ENCODE data around the gene IFNA8. TPM values are rescaled to one million over a fixed set of nuclear protein-coding genes. Genes with fewer than 3 reads are reported as not detected.

Gene IFNA8
- polyA plus RNA-seq, 1 donor (not counting 4 experiments of a cell fraction or from before 2014, with no cell fraction given) = not detected

DNA sequence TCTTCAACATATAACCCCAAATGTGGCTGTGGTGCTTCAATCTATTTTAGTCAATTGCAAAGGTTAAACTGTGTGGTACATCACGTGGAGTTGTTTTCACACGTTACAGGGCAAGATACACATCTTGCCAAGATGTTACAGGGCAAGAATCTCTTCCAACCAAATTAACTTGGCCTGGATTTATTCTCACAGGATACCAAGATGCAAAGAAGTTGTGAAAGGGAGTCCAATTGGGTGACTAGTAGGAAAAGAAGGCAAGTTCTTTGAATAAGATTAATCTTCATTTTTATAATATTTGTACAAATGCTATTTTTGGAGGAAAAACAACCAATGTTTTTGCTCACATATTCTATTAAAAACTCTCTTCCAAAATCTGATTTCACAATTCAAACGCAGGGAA is 4.8 kb upstream of the IFNA8 start:
- Histone ChIP-seq H3K27ac (ENCODE audit: control insufficient read depth, insufficient read depth, low read length) (no peak overlapping the region), H3K4me1 (ENCODE audit: control insufficient read depth, extremely low read depth, insufficient read depth, low read length) (no peaks in the 10 kb centered on the region), H3K9me3 (ENCODE audit: control insufficient read depth, low read depth, low read length) (no peaks in the 10 kb centered on the region), H3K4me3 (ENCODE audit: control insufficient read depth in 2 of 3, extremely low read depth in 1 of 3, insufficient read depth in 2 of 3, low read depth in 1 of 3, low read length in 3 of 3) (no peak overlapping the region), H3K27me3 (ENCODE audit: control insufficient read depth, extremely low read depth, insufficient read depth, low read length) (peaks cover 31% of the 10 kb centered on the region), H4K20me1 (ENCODE audit: control insufficient read depth, extremely low read depth, insufficient read depth, low read length) (no peaks in the 10 kb centered on the region), H3K79me2 (ENCODE audit: control insufficient read depth, insufficient read depth, low read length) (no peaks in the 10 kb centered on the region), H3K9ac (ENCODE audit: control insufficient read depth, extremely low read depth, insufficient read depth, low read length) (no peak overlapping the region), H3K9me1 (ENCODE audit: control insufficient read depth, extremely low read depth, insufficient read depth, low read length) (no peaks in the 10 kb centered on the region), H3K4me2 (ENCODE audit: control insufficient read depth, extremely low read depth, insufficient read depth, low read depth, low read length) (no peak overlapping the region), H2AFZ (ENCODE audit: control insufficient read depth, low read length) (no peak overlapping the region), H3K36me3 (ENCODE audit: control insufficient read depth in 2 of 2, extremely low read depth in 1 of 2, insufficient read depth in 2 of 2, low read length in 2 of 2) (no peaks in the 10 kb centered on the region)
- TF ChIP-seq EZH2 (IDR thresholded peaks at IDR 0.05; ENCODE audit: low read length) = no peak
- TF ChIP-seq, protein P1, sequence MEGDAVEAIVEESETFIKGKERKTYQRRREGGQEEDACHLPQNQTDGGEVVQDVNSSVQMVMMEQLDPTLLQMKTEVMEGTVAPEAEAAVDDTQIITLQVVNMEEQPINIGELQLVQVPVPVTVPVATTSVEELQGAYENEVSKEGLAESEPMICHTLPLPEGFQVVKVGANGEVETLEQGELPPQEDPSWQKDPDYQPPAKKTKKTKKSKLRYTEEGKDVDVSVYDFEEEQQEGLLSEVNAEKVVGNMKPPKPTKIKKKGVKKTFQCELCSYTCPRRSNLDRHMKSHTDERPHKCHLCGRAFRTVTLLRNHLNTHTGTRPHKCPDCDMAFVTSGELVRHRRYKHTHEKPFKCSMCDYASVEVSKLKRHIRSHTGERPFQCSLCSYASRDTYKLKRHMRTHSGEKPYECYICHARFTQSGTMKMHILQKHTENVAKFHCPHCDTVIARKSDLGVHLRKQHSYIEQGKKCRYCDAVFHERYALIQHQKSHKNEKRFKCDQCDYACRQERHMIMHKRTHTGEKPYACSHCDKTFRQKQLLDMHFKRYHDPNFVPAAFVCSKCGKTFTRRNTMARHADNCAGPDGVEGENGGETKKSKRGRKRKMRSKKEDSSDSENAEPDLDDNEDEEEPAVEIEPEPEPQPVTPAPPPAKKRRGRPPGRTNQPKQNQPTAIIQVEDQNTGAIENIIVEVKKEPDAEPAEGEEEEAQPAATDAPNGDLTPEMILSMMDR (optimal IDR thresholded peaks at IDR 0.05 in 1 of 3, IDR thresholded peaks at IDR 0.05 in 1 of 3, conservative IDR thresholded peaks at IDR 0.05 in 1 of 3; ENCODE audit: extremely low read depth in 1 of 3, insufficient read depth in 2 of 3, low read length in 3 of 3) = no peak
- DNase-seq (ENCODE audit: low read depth, low spot score) (no peak), FAIRE-seq (no peak)
- dilution Hi-C loops (cut with MboI; ENCODE audit: extremely low pct_ligation_motif_present, low sequenced_read_pairs) = no loop called here

DNA sequence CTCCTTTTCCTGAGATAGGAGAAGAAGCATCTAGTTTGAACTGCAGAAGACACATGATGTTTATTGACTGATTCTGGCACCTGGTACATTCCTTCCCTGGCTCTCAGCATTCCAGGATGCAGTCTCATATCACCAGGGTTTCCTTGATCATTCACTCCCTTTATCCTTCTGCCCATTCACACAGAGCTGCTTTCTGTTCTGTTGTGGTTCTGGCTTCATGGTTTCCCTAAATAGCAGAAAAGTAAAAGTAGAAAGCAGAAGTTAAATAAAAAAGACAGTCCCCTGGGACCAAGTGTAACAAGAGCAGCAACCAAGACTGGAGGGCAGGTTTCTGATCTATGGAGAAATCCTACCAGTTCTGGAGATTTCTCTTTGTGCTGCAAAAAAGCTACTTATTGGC is 3.2 kb downstream of the IFNA8 start:
- Histone ChIP-seq H4K20me1 (ENCODE audit: control insufficient read depth, extremely low read depth, insufficient read depth, low read length) (no peaks in the 10 kb centered on the region), H3K9me3 (ENCODE audit: control insufficient read depth, low read depth, low read length) (no peaks in the 10 kb centered on the region), H3K36me3 (ENCODE audit: control insufficient read depth in 2 of 2, extremely low read depth in 1 of 2, insufficient read depth in 2 of 2, low read length in 2 of 2) (no peaks in the 10 kb centered on the region), H3K9me1 (ENCODE audit: control insufficient read depth, extremely low read depth, insufficient read depth, low read length) (no peaks in the 10 kb centered on the region), H3K4me2 (ENCODE audit: control insufficient read depth, extremely low read depth, insufficient read depth, low read depth, low read length) (no peak overlapping the region), H3K4me1 (ENCODE audit: control insufficient read depth, extremely low read depth, insufficient read depth, low read length) (peaks cover 9% of the 10 kb centered on the region), H3K79me2 (ENCODE audit: control insufficient read depth, insufficient read depth, low read length) (no peaks in the 10 kb centered on the region), H3K4me3 (ENCODE audit: control insufficient read depth in 2 of 3, extremely low read depth in 1 of 3, insufficient read depth in 2 of 3, low read depth in 1 of 3, low read length in 3 of 3) (no peak overlapping the region), H3K27ac (ENCODE audit: control insufficient read depth, insufficient read depth, low read length) (no peak overlapping the region), H3K9ac (ENCODE audit: control insufficient read depth, extremely low read depth, insufficient read depth, low read length) (no peak overlapping the region), H2AFZ (ENCODE audit: control insufficient read depth, low read length) (no peak overlapping the region), H3K27me3 (ENCODE audit: control insufficient read depth, extremely low read depth, insufficient read depth, low read length) (peaks cover 8% of the 10 kb centered on the region)
- dilution Hi-C loops (cut with MboI; ENCODE audit: extremely low pct_ligation_motif_present, low sequenced_read_pairs) = no loop called here
- TF ChIP-seq, protein P1 (optimal IDR thresholded peaks at IDR 0.05 in 1 of 3, IDR thresholded peaks at IDR 0.05 in 1 of 3, conservative IDR thresholded peaks at IDR 0.05 in 1 of 3; ENCODE audit: extremely low read depth in 1 of 3, insufficient read depth in 2 of 3, low read length in 3 of 3) = no peak
- TF ChIP-seq EZH2 (IDR thresholded peaks at IDR 0.05; ENCODE audit: low read length) = no peak
- FAIRE-seq (peak; percentile 26), DNase-seq (ENCODE audit: low read depth, low spot score) (no peak)

Data from keratinocyte (primary cell).